ENCODE data around the gene SCFD2. TPM values are rescaled to one million over a fixed set of nuclear protein-coding genes. Genes with fewer than 3 reads are reported as not detected.
"Not testable (repeated sequence)": the region's sequence is repeated elsewhere in the genome, so short reads cannot be mapped to it uniquely, and the experiment has no call there.

The SCFD2 gene
- total RNA-seq, 2 experiments from 2014 or later, result 12.6 to 14.6 TPM

- Mint-ChIP-seq H3K27ac (no peak overlapping the region), H3K4me1 (no peaks in the 10 kb centered on the region), H3K36me3 (ENCODE audit: low read depth) (no peaks in the 10 kb centered on the region), H3K27me3 (no peaks in the 10 kb centered on the region), H3K9me3 (no peaks in the 10 kb centered on the region), H3K4me3 (no peak overlapping the region)
- ChIA-PET POLR2A (no interaction called here), CTCF (no interaction called here)
- DNase-seq, result no peak
Measured at GRCh38 chr4:53003959-53004358, 361.9 kb downstream of the SCFD2 start.

- Mint-ChIP-seq H3K36me3 (ENCODE audit: low read depth) (no peaks in the 10 kb centered on the region), H3K4me1 (no peaks in the 10 kb centered on the region), H3K27ac (no peak overlapping the region), H3K4me3 (no peak overlapping the region), H3K9me3 (no peaks in the 10 kb centered on the region), H3K27me3 (no peaks in the 10 kb centered on the region)
- ChIA-PET CTCF (no interaction called here), POLR2A (no interaction called here)
- DNase-seq, result no peak
Measured at GRCh38 chr4:53000560-53000959, 365.3 kb downstream of the SCFD2 start.

GRCh38 chr4:52999626-53000025 is 366.2 kb downstream of the SCFD2 start:
- H3K4me3 Mint-ChIP-seq, result no peak overlapping the region
- no peaks in the 10 kb centered on the region for H3K27me3 Mint-ChIP-seq
- ChIA-PET CTCF (no interaction called here), POLR2A (no interaction called here)
- no peak overlapping the region for H3K27ac Mint-ChIP-seq
- no peaks in the 10 kb centered on the region for H3K9me3 Mint-ChIP-seq
- no peaks in the 10 kb centered on the region for H3K4me1 Mint-ChIP-seq
- no peaks in the 10 kb centered on the region for H3K36me3 Mint-ChIP-seq (ENCODE audit: low read depth)
- no peak for DNase-seq

- no peaks in the 10 kb centered on the region for H3K27me3 Mint-ChIP-seq
- H3K36me3 Mint-ChIP-seq (ENCODE audit: low read depth), result no peaks in the 10 kb centered on the region
- ChIA-PET CTCF (no interaction called here), POLR2A (no interaction called here)
- H3K27ac Mint-ChIP-seq, result no peak overlapping the region
- H3K4me3 Mint-ChIP-seq, result no peak overlapping the region
- no peak for DNase-seq
- no peaks in the 10 kb centered on the region for H3K4me1 Mint-ChIP-seq
- no peaks in the 10 kb centered on the region for H3K9me3 Mint-ChIP-seq
Measured at GRCh38 chr4:52998413-52998812, 367.4 kb downstream of the SCFD2 start.

- Mint-ChIP-seq H3K27me3 (no peaks in the 10 kb centered on the region), H3K9me3 (no peaks in the 10 kb centered on the region), H3K27ac (no peak overlapping the region), H3K4me3 (no peak overlapping the region), H3K36me3 (ENCODE audit: low read depth) (no peaks in the 10 kb centered on the region), H3K4me1 (no peaks in the 10 kb centered on the region)
- DNase-seq, result no peak
- CTCF ChIA-PET, result interaction anchor here (1.5 kb wide), 1 partner anchor 12 kb away, joined by 3 read pairs; no protein-coding TSS in a partner anchor
- POLR2A ChIA-PET, result no interaction called here
Measured at GRCh38 chr4:52997132-52997416, 368.8 kb downstream of the SCFD2 start.

- Mint-ChIP-seq H3K27me3 (no peaks in the 10 kb centered on the region), H3K27ac (no peak overlapping the region), H3K36me3 (ENCODE audit: low read depth) (no peaks in the 10 kb centered on the region), H3K9me3 (no peaks in the 10 kb centered on the region), H3K4me1 (no peaks in the 10 kb centered on the region), H3K4me3 (no peak overlapping the region)
- POLR2A ChIA-PET, result no interaction called here
- CTCF ChIA-PET, result interaction anchor here (1.5 kb wide), 1 partner anchor 12 kb away, joined by 3 read pairs; no protein-coding TSS in a partner anchor
- DNase-seq, result no peak
Measured at GRCh38 chr4:52996261-52997131, 369.4 kb downstream of the SCFD2 start.

GRCh38 chr4:52995360-52996030 is 370.4 kb downstream of the SCFD2 start:
- POLR2A ChIA-PET, result no interaction called here
- H3K9me3 Mint-ChIP-seq, result no peaks in the 10 kb centered on the region
- no peak overlapping the region for H3K27ac Mint-ChIP-seq
- no peaks in the 10 kb centered on the region for H3K36me3 Mint-ChIP-seq (ENCODE audit: low read depth)
- H3K4me3 Mint-ChIP-seq, result no peak overlapping the region
- no peak for DNase-seq
- CTCF ChIA-PET, result interaction anchor here (1.1 kb wide), 1 partner anchor 9 kb away, joined by 3 read pairs; no protein-coding TSS in a partner anchor
- H3K27me3 Mint-ChIP-seq, result no peaks in the 10 kb centered on the region
- no peaks in the 10 kb centered on the region for H3K4me1 Mint-ChIP-seq

GRCh38 chr4:52994567-52994966 is 371.3 kb downstream of the SCFD2 start:
- POLR2A ChIA-PET, result no interaction called here
- Mint-ChIP-seq H3K36me3 (ENCODE audit: low read depth) (no peaks in the 10 kb centered on the region), H3K4me1 (no peaks in the 10 kb centered on the region), H3K4me3 (no peak overlapping the region), H3K27me3 (no peaks in the 10 kb centered on the region), H3K27ac (no peak overlapping the region), H3K9me3 (no peaks in the 10 kb centered on the region)
- CTCF ChIA-PET, result interaction anchor here (1.1 kb wide), 1 partner anchor 8 kb away, joined by 3 read pairs; no protein-coding TSS in a partner anchor
- DNase-seq, result no peak

- H3K4me3 Mint-ChIP-seq, result no peak overlapping the region
- CTCF ChIA-PET, result no interaction called here
Measured at GRCh38 chr4:52993771-52994170, 372.1 kb downstream of the SCFD2 start.

GRCh38 chr4:52992551-52992950 is 373.3 kb downstream of the SCFD2 start:
- CTCF ChIA-PET, POLR2A ChIA-PET, H3K27me3 Mint-ChIP-seq: not testable (repeated sequence)

More at GRCh38 chr4:52993771-52994170, 372.1 kb downstream of the SCFD2 start:
- POLR2A ChIA-PET, result no interaction called here
- no peaks in the 10 kb centered on the region for H3K9me3 Mint-ChIP-seq
- no peaks in the 10 kb centered on the region for H3K36me3 Mint-ChIP-seq (ENCODE audit: low read depth)
- H3K27me3 Mint-ChIP-seq, result no peaks in the 10 kb centered on the region
- no peak overlapping the region for H3K27ac Mint-ChIP-seq
- H3K4me1 Mint-ChIP-seq, result no peaks in the 10 kb centered on the region
- no peak for DNase-seq

GRCh38 chr4:52991472-52991871 is 374.4 kb downstream of the SCFD2 start:
- H3K9me3 Mint-ChIP-seq, result no peaks in the 10 kb centered on the region
- H3K27me3 Mint-ChIP-seq, result no peaks in the 10 kb centered on the region
- CTCF ChIA-PET, result no interaction called here
- no peak overlapping the region for H3K27ac Mint-ChIP-seq
- no peaks in the 10 kb centered on the region for H3K36me3 Mint-ChIP-seq (ENCODE audit: low read depth)
- H3K4me1 Mint-ChIP-seq, result no peaks in the 10 kb centered on the region
- POLR2A ChIA-PET, result no interaction called here
- no peak overlapping the region for H3K4me3 Mint-ChIP-seq
- no peak for DNase-seq

More at GRCh38 chr4:52992551-52992950, 373.3 kb downstream of the SCFD2 start:
- H3K36me3 Mint-ChIP-seq (ENCODE audit: low read depth); DNase-seq; H3K4me1 Mint-ChIP-seq; H3K4me3 Mint-ChIP-seq; H3K9me3 Mint-ChIP-seq; H3K27ac Mint-ChIP-seq: not testable (repeated sequence)

- no peaks in the 10 kb centered on the region for H3K36me3 Mint-ChIP-seq (ENCODE audit: low read depth)
- ChIA-PET CTCF (no interaction called here), POLR2A (no interaction called here)
- DNase-seq, result no peak
- H3K27ac Mint-ChIP-seq, result no peak overlapping the region
- H3K9me3 Mint-ChIP-seq, result no peaks in the 10 kb centered on the region
- no peaks in the 10 kb centered on the region for H3K27me3 Mint-ChIP-seq
- H3K4me1 Mint-ChIP-seq, result no peaks in the 10 kb centered on the region
- no peak overlapping the region for H3K4me3 Mint-ChIP-seq
Measured at GRCh38 chr4:52990706-52991105, 375.2 kb downstream of the SCFD2 start.

GRCh38 chr4:52989865-52990264 is 376.0 kb downstream of the SCFD2 start:
- no peaks in the 10 kb centered on the region for H3K36me3 Mint-ChIP-seq (ENCODE audit: low read depth)
- ChIA-PET CTCF (no interaction called here), POLR2A (no interaction called here)
- no peak overlapping the region for H3K4me3 Mint-ChIP-seq
- H3K27me3 Mint-ChIP-seq, result no peaks in the 10 kb centered on the region
- DNase-seq, result no peak
- H3K9me3 Mint-ChIP-seq, result no peaks in the 10 kb centered on the region
- H3K4me1 Mint-ChIP-seq, result no peaks in the 10 kb centered on the region
- no peak overlapping the region for H3K27ac Mint-ChIP-seq
